H1 (cell line): Measurements from ENCODE around the gene BARX1. TPM values are rescaled to one million over a fixed set of nuclear protein-coding genes. Genes with fewer than 3 reads are reported as not detected.

Experiments used
- CTCF ChIA-PET: fragments of 300-600 bp; sonication (Branson Sonifier 250); formaldehyde crosslinking; loops from one replicate; lab custom pipeline; 2021; ENCODE audit not compliant: partially characterized antibody; lab: Charles Lee
- POLR2A ChIA-PET: fragments of 300-600 bp; sonication (Branson Sonifier 250); formaldehyde crosslinking; loops from one replicate; lab custom pipeline; 2021; ENCODE audit warnings: inconsistent platforms; ENCODE audit not compliant: partially characterized antibody; lab: Charles Lee
- DNase-seq, 2 experiments: peaks; one replicate each; pipeline versions ENCODE4 v3.0.0 to v3.0.0-alpha.2; 2010 to 2022; ENCODE audit warnings: low spot score in 2 of 2, low read depth in 1 of 2, mixed read lengths in 1 of 2
- FAIRE-seq: peaks from 2 replicates; lab custom pipeline; 2011; peaks lifted over from hg19 to GRCh38; lab: Jason Lieb, UNC
- H2AFZ ChIP-seq: 2 replicates; pipeline ENCODE4 v1.8.1; 2012; ENCODE audit warnings: low read length, inconsistent platforms
- H2AK5ac ChIP-seq: 2 replicates; pipeline ENCODE4 v1.6.1; 2013; ENCODE audit warnings: low read depth, low read length
- H2BK120ac ChIP-seq: replicated peaks from 2 replicates; pipeline ENCODE3; 2013; ENCODE audit warnings: low read depth, low read length, inconsistent platforms
- H2BK12ac ChIP-seq: 2 replicates; pipeline ENCODE4 v1.6.1; 2013; ENCODE audit warnings: low read depth, low read length
- H2BK15ac ChIP-seq: 2 replicates; pipeline ENCODE4 v1.6.1; 2013; ENCODE audit warnings: low read length
- H2BK20ac ChIP-seq: 2 replicates; pipeline ENCODE4 v1.6.1; 2013; ENCODE audit warnings: low read length
- H2BK5ac ChIP-seq: 2 replicates; pipeline ENCODE4 v1.6.1; 2013; ENCODE audit warnings: low read depth, low read length
- H3K14ac ChIP-seq: 2 replicates; pipeline ENCODE4 v1.6.1; 2013; ENCODE audit warnings: inconsistent platforms; ENCODE audit not compliant: insufficient read length
- H3K18ac ChIP-seq: 2 replicates; pipeline ENCODE4 v1.6.1; 2013; ENCODE audit warnings: low read length; ENCODE audit errors: extremely low read depth
- H3K23ac ChIP-seq: 2 replicates; pipeline ENCODE4 v1.6.1; 2013; ENCODE audit warnings: inconsistent platforms; ENCODE audit not compliant: insufficient read length
- H3K23me2 ChIP-seq: 2 replicates; pipeline ENCODE4 v1.6.1; 2013; ENCODE audit warnings: low read depth, low read length
- H3K27ac ChIP-seq: 2 replicates; pipeline ENCODE4 v1.6.1; 2011; ENCODE audit warnings: low read depth, low read length, inconsistent platforms
- H3K27me3 ChIP-seq, 4 experiments: replicated peaks in 1 of 4; 1 replicate in 1 of 4; 2 replicates in 3 of 4; pipeline versions ENCODE4 v1.6.1 to v1.8.1; 2011 to 2013; ENCODE audit warnings: low read length in 3 of 4, mild to moderate bottlenecking in 3 of 4, inconsistent platforms in 2 of 4, mixed read lengths in 2 of 4, moderate library complexity in 1 of 4; ENCODE audit not compliant: control insufficient read depth in 3 of 4, insufficient read depth in 3 of 4; ENCODE audit errors: extremely low read depth in 1 of 4
- H3K36me3 ChIP-seq, 4 experiments: 2 replicates each; pipeline versions ENCODE4 v1.6.1 to v1.8.1; 2011 to 2013; ENCODE audit warnings: mild to moderate bottlenecking in 4 of 4, low read length in 3 of 4, moderate library complexity in 2 of 4, control low read depth in 1 of 4, inconsistent platforms in 1 of 4; ENCODE audit not compliant: insufficient read depth in 4 of 4, control insufficient read depth in 2 of 4
- H3K4ac ChIP-seq: replicated peaks from 2 replicates; pipeline ENCODE3; 2013; ENCODE audit warnings: low read length, low read depth, mixed read lengths, inconsistent platforms; ENCODE audit not compliant: insufficient read length
- H3K4me1 ChIP-seq, 4 experiments: replicated peaks in 1 of 4; 1 replicate in 1 of 4; 2 replicates in 3 of 4; pipeline versions ENCODE4 v1.6.1 to v1.8.1; 2011 to 2013; ENCODE audit warnings: low read length in 3 of 4, inconsistent platforms in 2 of 4, mixed read lengths in 1 of 4; ENCODE audit not compliant: insufficient read depth in 4 of 4, control insufficient read depth in 3 of 4
- H3K4me2 ChIP-seq, 2 experiments: 2 replicates each; pipeline versions ENCODE4 v1.6.1 to v1.8.1; 2011 to 2013; ENCODE audit warnings: low read depth in 2 of 2, low read length in 2 of 2, control low read depth in 1 of 2, inconsistent platforms in 1 of 2, mild to moderate bottlenecking in 1 of 2; ENCODE audit not compliant: insufficient read depth in 1 of 2
- H3K4me3 ChIP-seq, 4 experiments: fragments of 200-600, 300-600 bp in 1 of 4; sonication (generic), shearing (Covaris generic), sonication (Bioruptor Twin) in 1 of 4; 2 replicates each; pipeline versions ENCODE4 v1.5.1 to v1.8.1; 2011 to 2016; ENCODE audit warnings: low read length in 4 of 4, low read depth in 3 of 4, control low read depth in 2 of 4, inconsistent platforms in 2 of 4, mild to moderate bottlenecking in 2 of 4, mixed read lengths in 1 of 4, moderate library complexity in 1 of 4; ENCODE audit not compliant: insufficient read depth in 2 of 4; ENCODE audit errors: extremely low read depth in 1 of 4
- H3K56ac ChIP-seq: replicated peaks from 2 replicates; pipeline ENCODE3; 2013; ENCODE audit warnings: low read depth, mild to moderate bottlenecking, mixed read lengths, low read length, inconsistent platforms; ENCODE audit not compliant: insufficient read length
- H3K79me1 ChIP-seq: 2 replicates; pipeline ENCODE4 v1.6.1; 2013; ENCODE audit warnings: low read depth, low read length, control low read depth
- H3K79me2 ChIP-seq, 2 experiments: 2 replicates each; pipeline versions ENCODE4 v1.6.1 to v1.8.1; 2012 to 2013; ENCODE audit warnings: low read length in 2 of 2, mild to moderate bottlenecking in 2 of 2, inconsistent platforms in 1 of 2; ENCODE audit not compliant: insufficient read depth in 2 of 2, control insufficient read depth in 1 of 2
- H3K9ac ChIP-seq, 4 experiments: replicated peaks in 1 of 4; 1 replicate in 1 of 4; 2 replicates in 3 of 4; pipeline versions ENCODE4 v1.6.1 to v1.8.1; 2011 to 2013; ENCODE audit warnings: low read depth in 3 of 4, low read length in 3 of 4, control low read depth in 2 of 4, mild to moderate bottlenecking in 2 of 4, moderate library complexity in 2 of 4, inconsistent platforms in 1 of 4; ENCODE audit errors: extremely low read depth in 1 of 4
- H3K9me3 ChIP-seq, 2 experiments: 2 replicates each; pipeline versions ENCODE4 v1.6.1 to v1.8.1; 2012 to 2013; ENCODE audit warnings: mild to moderate bottlenecking in 2 of 2, moderate library complexity in 2 of 2, control low read depth in 1 of 2, inconsistent platforms in 1 of 2, low read depth in 1 of 2, low read length in 1 of 2, mixed read lengths in 1 of 2; ENCODE audit not compliant: insufficient read depth in 2 of 2
- H4K20me1 ChIP-seq, 2 experiments: replicated peaks in 1 of 2; 2 replicates each; pipeline versions ENCODE3 to v1.8.1; 2011 to 2013; ENCODE audit warnings: inconsistent platforms in 2 of 2, low read length in 2 of 2, mild to moderate bottlenecking in 1 of 2; ENCODE audit not compliant: insufficient read depth in 2 of 2, control insufficient read depth in 1 of 2
- H4K5ac ChIP-seq: 2 replicates; pipeline ENCODE4 v1.6.1; 2013; ENCODE audit warnings: low read length, low read depth, mixed read lengths, inconsistent platforms; ENCODE audit not compliant: insufficient read length
- H4K8ac ChIP-seq: 2 replicates; pipeline ENCODE4 v1.8.0; 2013; ENCODE audit warnings: mild to moderate bottlenecking, moderate library complexity, low read length, inconsistent platforms; ENCODE audit not compliant: insufficient read depth; ENCODE audit errors: extremely low read depth
- H4K91ac ChIP-seq: replicated peaks from 2 replicates; pipeline ENCODE3; 2013; ENCODE audit warnings: low read length, mixed read lengths, inconsistent platforms; ENCODE audit not compliant: insufficient read length
- BACH1 ChIP-seq: IDR thresholded peaks from 2 replicates; pipeline ENCODE4 v1.6.1; 2012; ENCODE audit warnings: low read length, improper control_type of control experiment
- HDAC2 ChIP-seq, 2 experiments: fragments of 300-600 bp in 1 of 2; sonication (generic) in 1 of 2; IDR thresholded peaks; 2 replicates each; pipeline ENCODE4 v1.6.1; 2011 to 2012; ENCODE audit warnings: low read depth in 2 of 2, low read length in 2 of 2, mild to moderate bottlenecking in 2 of 2, moderate library complexity in 2 of 2, borderline replicate concordance in 1 of 2, inconsistent platforms in 1 of 2
- KDM1A ChIP-seq: fragments of 200-600, 300-600 bp; sonication (generic); IDR thresholded peaks from 2 replicates; pipeline ENCODE4 v1.7.1; 2016; ENCODE audit warnings: mild to moderate bottlenecking, low read length, borderline replicate concordance
- POU5F1 ChIP-seq: IDR thresholded peaks from 2 replicates; pipeline ENCODE4 v1.6.1; 2011; ENCODE audit warnings: low read depth, mild to moderate bottlenecking, low read length, moderate library complexity
- RNF2 ChIP-seq: fragments of 200-900, 300-1000 bp; sonication (generic); IDR thresholded peaks from 2 replicates; pipeline ENCODE4 v1.7.1; 2016; ENCODE audit warnings: borderline replicate concordance, low read depth, mild to moderate bottlenecking, antibody characterized with exemption, low read length; ENCODE audit not compliant: poor library complexity, severe bottlenecking; ENCODE audit errors: missing control alignments
- SP4 ChIP-seq: IDR thresholded peaks from 2 replicates; pipeline ENCODE4 v1.6.1; 2012; ENCODE audit warnings: low read length, inconsistent platforms
- WGBS, 2 experiments: shearing (Covaris generic) in 1 of 2; methylation state at CpG; one replicate each; pipeline versions ENCODE4 v1.1.6 to v1.1.7; 2013 to 2015; ENCODE audit warnings: low lambda C conversion rate in 2 of 2, mixed read lengths in 2 of 2, inconsistent platforms in 1 of 2, low coverage in 1 of 2, missing lambda C conversion rate in 1 of 2; ENCODE audit not compliant: insufficient replicate concordance in 2 of 2, insufficient coverage in 1 of 2, insufficient read length in 1 of 2; ENCODE audit errors: extremely low coverage in 1 of 2, missing lambda C conversion rate in 1 of 2; 5-methylcytosine and 5-hydroxymethylcytosine counted together
- polyA plus RNA-seq, 7 experiments: library from polyadenylated mRNA; depleted of rRNA in 3 of 7; stranded (reverse) in 5 of 7; unstranded in 2 of 7; fragments of >200 nt in 5 of 7; fragments of 200-250 nt in 2 of 7; gene quantifications; 1 replicate in 5 of 7; 2 replicates in 1 of 7; 4 replicates in 1 of 7; pipeline versions ENCODE4 v1.2.1 to v1.2.3, GENCODE V29; 2011 to 2013; ENCODE audit warnings: missing spikeins in 2 of 7, mixed read lengths in 2 of 7
- total RNA-seq: library from RNA; stranded (reverse); fragmentation: NEBNext Ultra II Directional; extraction: Animal tissue kit (Norgen Biotek cat#: 25700); gene quantifications from 2 replicates; pipeline ENCODE4 v1.2.1, GENCODE V29; 2021
- TF ChIP-seq, protein P1 (sequence below): IDR thresholded peaks from 2 replicates; pipeline ENCODE4 v1.6.1; 2012; ENCODE audit warnings: inconsistent platforms

The BARX1 gene
- total and polyA plus RNA-seq, 2 of the 8 experiments (the other 6 are each of a cell fraction or from before 2014, with no cell fraction given) = 0.79 to 2.6 TPM

DNA sequence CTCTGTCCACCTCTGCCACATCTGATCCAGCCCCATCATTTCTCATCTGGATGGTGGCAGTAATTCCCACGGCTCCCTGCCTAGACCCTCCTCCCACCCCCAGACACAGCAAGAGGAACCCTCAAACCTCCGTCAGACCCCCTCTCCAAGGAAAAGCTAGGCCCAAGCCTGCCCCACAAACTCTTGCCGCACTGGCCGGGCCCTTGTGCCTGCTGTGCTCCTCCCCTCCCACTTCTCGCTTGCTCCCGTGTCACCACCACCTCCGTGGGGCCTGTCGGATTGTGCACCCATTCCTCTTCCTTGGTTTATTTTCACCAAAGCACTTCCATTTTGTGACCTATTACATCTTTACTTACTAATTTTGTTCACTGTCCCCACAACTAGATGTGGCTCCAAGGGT is 14.2 kb downstream of the BARX1 start:
- TF ChIP-seq BACH1 (no peak), RNF2 (no peak), POU5F1 (no peak), SP4 (no peak), HDAC2 (IDR thresholded peaks at IDR 0.05; ENCODE audit: borderline replicate concordance in 1 of 2, low read depth in 2 of 2, low read length in 2 of 2) (no peak), KDM1A (no peak)
- TF ChIP-seq, protein P1, sequence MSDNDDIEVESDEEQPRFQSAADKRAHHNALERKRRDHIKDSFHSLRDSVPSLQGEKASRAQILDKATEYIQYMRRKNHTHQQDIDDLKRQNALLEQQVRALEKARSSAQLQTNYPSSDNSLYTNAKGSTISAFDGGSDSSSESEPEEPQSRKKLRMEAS = no peak
- no peak overlapping the region for H3K23ac ChIP-seq
- H3K4ac ChIP-seq = no peak overlapping the region

More for the DNA sequence above, 14.2 kb downstream of the BARX1 start:
- H3K9me3 ChIP-seq = no peaks in the 10 kb centered on the region
- H2AK5ac ChIP-seq = no peak overlapping the region
- no peak overlapping the region for H3K9ac ChIP-seq
- ChIA-PET POLR2A (interaction anchor here (1.1 to 2.0 kb wide), 2 partner anchors 9 to 14 kb away, joined by 3 to 4 read pairs; partner anchors contain the start of gene BARX1), CTCF (interaction anchor here (0.7 to 2.0 kb wide), 7 partner anchors 9 to 252 kb away, joined by 3 to 8 read pairs (median 4); no protein-coding TSS in a partner anchor)
- no peak overlapping the region for H4K5ac ChIP-seq
- no peak overlapping the region for H3K4me2 ChIP-seq
- H3K79me2 ChIP-seq = no peaks in the 10 kb centered on the region
- DNase-seq = no peak
- no peak overlapping the region for H2BK5ac ChIP-seq
- H3K4me1 ChIP-seq = peaks cover 0 to 13% (median 3%) of the 10 kb centered on the region in 4 experiments; a peak in 4 of 7 replicates
- no peaks in the 10 kb centered on the region for H3K36me3 ChIP-seq
- no peak overlapping the region for H3K56ac ChIP-seq
- H2BK12ac ChIP-seq = no peak overlapping the region
- H2BK15ac ChIP-seq = no peak overlapping the region
- H3K23me2 ChIP-seq = peaks cover 8% of the 10 kb centered on the region; the same call in 1 of the 2 replicates
- no peak overlapping the region for H4K8ac ChIP-seq
- H3K4me3 ChIP-seq = no peak overlapping the region
- no peak overlapping the region for H2BK20ac ChIP-seq
- FAIRE-seq = no peak
- no peak overlapping the region for H2AFZ ChIP-seq
- H3K27ac ChIP-seq = no peak overlapping the region
- H3K14ac ChIP-seq = no peak overlapping the region
- H3K18ac ChIP-seq = no peak overlapping the region
- no peaks in the 10 kb centered on the region for H3K79me1 ChIP-seq
- WGBS, 2 experiments = 86% methylated on average over 8 of the region's 8 CpGs; no CpG with 5 or more reads in 1 of the 2 experiments
- no peak overlapping the region for H4K91ac ChIP-seq
- peaks cover 31 to 56% (median 49%) of the 10 kb centered on the region in 4 experiments for H3K27me3 ChIP-seq
- H4K20me1 ChIP-seq = peaks cover 4% of the 10 kb centered on the region in 2 experiments
- H2BK120ac ChIP-seq = no peak overlapping the region
